SHP77 (cell line): ENCODE results near the gene SFRP5.

Experiments
- DNase-seq, 2 experiments: peaks; one replicate each; lab custom pipeline; 2025; lab: John Stamatoyannopoulos, UW

SFRP5 gene

DNA sequence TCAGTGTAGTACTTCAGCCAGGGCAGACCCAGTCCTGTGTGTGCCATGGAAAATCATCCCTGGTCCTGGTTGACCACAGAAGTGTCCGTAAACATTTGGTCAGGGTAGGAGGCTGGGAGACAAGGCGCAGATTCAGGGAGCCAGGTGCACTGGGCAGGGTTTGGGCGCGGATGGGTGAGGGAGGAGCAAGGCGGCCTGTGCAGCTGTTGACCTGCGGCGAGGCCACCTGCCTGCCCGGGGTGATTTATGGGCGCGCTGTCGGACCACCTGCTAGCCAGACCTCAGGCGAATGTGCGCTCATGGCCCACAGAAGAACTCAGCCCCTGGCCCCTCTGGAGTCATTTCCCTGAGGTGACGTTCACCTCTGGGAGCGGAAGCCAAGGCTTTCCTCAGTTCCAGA is 6.6 kb downstream of the SFRP5 start:
- peak; percentile 77 to 82 for DNase-seq

DNA sequence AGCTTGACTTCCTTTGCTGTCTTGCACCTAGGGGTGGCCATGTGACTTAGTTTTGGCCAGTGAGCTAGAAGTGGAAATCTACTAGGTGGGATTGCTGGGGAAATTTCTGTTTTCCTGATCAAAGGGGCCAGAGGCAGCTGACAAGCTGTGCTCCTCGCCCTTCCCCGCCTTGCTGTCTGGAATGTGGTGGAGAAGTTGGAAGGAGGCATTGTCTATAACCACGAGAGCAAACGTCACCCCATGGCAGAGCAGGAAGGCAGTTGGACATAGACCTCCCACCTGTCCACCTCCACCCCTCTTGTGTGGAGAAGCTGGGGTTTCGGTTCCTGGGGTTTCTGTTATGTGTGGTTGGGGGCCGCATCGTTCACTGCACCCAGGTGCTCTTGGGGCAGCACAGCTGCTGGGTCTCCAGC is 7.3 kb downstream of the SFRP5 start:
- DNase-seq, result peak in 1 of 2 experiments; percentile 19

DNA sequence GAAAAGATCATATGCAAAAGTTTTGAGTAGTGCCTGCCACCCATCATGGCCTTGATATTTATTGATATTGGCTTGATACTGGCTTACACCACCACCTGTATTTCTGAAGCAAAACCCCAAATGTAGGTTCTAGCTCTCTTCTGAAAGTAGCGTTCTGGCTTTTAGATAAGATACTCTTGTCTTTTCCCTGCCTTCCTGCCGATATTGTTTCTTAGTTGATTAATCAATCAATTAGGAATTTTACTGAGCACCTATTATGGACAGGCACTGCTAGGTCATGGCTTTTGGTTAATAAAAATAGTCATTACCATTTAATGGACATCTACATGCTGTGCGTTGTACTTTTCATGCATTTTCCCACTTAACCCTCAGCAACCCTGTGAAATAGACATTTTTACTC is 7.9 kb downstream of the SFRP5 start:
- no peak for DNase-seq

DNA sequence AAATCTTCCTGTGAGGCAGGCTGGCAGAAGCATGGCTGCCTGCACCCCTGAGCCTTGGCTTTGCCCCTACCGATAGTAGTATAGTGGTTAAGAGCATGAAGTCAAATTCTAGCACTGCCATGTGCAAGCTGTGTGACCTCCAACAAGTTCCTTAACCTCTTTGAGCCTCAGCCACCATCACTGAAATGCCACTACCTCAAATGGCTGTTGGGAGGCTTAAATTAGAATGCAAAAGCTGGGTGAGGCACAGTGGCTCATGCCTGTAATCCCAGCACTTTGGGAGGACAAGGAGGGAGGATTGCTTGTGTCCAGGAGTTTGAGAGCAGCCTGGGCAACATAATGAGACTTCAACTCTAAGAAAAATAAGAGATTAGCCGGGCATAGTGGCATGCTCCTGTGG is 8.4 kb downstream of the SFRP5 start:
- no peak for DNase-seq

DNA sequence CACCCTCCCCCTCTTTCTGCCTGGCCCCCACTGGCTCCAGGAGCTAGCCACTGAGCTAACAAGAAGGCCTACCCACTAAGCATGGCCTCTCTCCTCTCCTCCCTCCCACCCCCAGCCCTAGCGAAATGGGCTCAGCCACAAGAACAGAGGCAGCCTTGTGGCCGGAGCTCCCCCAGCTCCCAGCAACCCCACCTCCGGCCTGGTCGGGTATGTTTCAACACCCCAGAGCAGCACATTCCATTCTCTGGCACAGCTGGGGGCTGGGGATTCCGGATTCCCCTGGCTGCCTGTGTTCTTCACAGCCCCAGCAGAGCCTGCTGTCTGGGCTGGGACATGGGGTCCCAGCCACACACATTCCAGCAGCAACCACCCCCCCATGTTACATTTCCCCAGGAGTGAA is 9.0 kb downstream of the SFRP5 start:
- DNase-seq, result no peak

DNA sequence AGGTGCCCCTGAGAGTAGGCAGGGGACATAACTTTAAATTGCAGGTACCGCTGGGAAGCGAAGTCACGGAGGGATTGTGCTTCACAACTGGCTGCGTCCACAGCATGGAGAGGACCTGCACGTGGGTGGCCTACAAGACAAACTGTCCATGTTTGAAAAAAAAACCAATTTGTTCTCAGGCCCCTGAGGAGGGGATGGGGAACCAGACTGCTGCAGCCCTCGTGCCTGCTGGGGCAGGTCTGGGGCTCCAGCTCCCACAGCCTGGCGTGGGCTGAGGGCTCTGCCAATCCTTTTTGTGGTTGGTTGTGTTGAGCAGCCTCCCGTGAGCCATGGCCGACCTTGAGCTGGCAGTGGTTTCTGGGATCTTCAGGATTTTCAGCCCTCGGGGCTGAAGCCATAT is 9.7 kb downstream of the SFRP5 start:
- DNase-seq, result no peak

DNA sequence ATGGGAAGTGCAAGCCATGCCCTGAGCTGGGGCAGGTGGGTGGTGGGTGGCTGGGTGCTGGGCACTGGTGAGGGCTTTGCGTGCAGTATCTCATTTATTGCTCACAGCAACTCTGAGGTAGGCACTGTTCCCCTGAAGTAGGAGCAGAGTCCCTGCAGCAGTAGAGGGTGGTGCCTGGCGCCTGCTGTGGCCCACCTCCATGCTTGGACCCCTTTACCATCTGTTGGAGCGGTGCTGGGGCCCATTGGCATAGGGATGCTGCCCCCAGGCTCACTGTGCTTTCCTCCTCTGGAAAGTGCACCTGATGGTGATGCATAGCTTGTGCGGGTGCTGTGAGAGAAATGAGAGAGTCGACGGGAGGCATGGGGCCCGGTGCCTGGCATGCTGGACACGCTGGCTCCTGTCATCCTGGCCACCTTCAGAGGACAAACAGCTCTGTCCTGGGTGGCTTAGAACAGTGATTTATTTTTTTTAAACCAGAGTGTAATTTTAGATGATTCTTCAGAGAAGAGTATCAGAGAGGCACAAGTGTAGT is 10.4 kb downstream of the SFRP5 start:
- DNase-seq, result no peak

DNA sequence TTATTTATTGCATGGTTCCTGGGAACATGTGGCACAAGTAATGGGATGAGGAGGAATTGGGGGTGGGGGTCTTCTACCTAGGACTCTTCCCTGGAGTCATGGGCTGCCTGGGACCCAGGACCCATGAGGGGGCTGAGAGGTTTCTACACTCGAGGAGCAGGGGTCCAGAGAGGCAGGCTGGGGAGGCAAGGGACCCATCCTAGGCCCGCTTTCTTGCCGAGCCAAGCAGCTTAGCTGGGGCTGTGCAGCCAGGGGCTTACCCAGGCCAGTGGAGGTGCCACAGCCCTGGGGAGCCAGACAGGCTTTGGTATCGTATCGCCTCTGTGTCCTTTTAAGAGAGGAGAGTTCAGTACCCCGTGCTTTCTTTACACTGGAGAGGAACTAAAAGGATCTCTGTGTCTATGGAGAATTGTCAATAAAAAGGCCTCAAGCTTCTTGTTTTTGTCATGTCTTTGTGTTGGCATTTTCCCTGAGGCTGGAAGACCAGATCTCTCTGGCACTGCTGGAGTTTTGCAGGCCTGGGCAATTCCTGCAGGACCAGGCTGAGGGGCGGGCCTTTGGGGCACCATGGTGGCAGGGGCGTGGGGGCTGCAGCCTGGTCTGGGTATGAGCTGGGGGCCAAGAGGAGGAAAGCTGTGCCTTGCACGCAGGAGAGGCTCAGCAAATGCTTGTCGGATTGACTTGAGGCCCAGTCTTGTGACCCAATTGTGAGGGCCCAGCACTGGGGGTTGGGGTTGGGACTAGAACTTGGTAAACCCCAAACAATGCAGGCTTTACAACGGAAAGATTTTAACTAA is 11.1 kb downstream of the SFRP5 start:
- DNase-seq, result no peak

DNA sequence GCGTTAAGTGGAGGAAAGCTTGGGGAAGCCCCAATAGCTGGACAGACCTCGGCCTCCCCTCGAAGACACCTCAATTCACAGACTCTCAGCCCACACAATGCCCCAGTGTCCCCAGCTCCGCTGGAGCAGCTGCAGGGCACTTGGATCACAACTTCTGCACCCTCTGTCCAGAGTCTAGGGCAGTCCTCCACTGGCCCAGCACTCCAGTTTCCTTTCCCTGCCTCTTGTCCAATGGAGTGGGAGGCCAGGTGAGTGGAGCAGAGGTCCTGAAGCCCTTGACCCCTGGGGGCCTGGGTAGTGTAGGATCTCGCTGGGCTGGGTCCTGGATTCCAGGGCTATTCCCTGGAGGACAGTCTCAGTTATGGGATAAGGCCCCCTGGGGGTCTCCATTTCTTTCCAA is 11.9 kb downstream of the SFRP5 start:
- DNase-seq, result no peak

DNA sequence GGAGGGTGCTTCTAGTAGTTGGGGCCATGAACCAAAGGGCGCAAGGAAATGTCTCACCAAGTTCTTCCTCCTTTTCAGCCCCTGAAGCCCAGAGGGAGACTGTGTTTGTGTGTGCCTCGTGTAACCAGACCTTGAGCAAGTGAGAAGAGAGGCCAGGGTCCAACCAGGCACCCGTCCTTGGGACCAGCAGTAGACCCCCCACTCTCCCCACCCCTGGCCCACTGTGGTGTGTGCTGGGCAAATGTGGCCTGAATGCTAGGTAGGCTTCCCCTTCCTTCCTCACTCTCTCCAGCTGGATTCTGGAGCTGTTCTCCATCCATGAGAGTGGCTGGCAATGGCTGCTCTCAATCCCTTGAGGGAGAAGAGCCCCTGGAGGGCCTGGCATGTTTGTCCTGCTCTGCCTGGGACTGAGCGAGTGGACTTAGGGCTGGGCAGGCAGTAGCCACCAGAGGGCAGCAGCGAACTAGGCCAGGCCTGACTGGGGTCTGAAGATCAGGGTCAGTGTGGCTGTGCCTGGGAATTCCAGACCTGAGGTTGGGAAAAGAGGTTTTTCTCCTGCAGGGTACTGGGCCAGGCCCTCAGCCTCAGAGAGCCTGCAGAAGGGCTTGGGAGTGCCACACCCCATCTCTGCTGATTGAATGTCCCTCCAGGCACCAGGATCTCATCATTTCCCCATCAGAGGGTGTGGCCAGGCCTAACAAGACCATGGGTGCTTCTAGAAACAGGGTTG is 12.5 kb downstream of the SFRP5 start:
- peak; percentile 51 to 66 for DNase-seq

DNA sequence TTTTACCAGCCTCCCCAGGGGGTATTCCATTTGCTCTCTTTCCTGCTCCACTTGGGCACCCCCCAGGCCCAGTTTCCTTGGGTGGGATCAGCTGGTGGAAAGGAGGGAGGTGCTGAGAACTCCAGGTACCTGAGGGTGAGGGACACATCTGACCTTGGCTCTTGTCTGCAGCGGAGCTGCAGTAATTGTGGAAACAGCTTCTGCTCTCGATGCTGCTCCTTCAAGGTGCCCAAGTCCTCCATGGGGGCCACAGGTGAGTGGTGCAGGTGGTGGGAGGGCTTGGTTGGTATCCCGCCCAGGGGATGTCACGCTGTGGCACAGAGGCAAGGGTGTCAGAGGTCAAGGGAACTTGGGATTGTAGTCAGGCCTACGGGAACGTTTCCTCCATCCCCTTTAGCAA is 14.3 kb downstream of the SFRP5 start:
- DNase-seq, result no peak

DNA sequence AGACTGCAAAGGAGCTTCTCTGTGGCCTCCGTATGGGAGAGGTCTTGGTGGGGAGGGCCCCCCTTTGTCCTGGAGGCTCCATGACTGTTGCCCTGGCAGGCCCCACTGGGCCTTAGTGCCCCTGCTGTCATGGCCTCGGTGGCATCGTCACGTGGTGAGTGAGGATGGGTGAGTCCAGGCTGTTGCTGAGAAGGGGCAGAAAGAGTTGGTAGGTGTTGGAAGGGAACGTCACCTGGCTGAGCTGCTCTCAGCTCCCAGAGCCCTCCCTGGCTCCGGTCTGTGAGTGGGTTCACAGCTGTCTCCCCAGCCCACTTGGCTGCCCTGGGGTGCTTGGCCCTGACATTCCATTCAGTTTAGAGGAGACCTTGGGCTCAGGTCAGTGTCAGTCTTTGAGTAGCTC is 16.1 kb downstream of the SFRP5 start:
- DNase-seq, result no peak

DNA sequence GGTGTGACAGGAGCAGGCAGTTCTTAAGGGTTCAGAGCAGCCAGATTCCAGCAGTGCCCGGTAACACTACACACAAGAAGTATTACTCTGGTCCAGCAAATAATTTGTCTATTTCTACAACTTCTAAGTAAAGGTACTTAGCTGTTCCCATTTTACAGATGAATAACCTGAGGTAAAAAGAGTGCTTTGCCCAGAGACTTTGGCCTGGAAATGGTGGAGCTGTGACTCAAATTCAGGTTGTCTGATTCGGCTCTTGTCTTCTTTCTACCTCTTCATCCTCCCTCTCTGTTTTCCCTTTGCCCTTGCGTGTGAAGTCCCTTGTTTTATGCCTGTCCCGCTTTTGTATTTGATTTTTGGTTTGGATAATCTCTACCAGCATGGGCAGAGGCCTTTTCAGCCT is 17.1 kb downstream of the SFRP5 start:
- no peak for DNase-seq

DNA sequence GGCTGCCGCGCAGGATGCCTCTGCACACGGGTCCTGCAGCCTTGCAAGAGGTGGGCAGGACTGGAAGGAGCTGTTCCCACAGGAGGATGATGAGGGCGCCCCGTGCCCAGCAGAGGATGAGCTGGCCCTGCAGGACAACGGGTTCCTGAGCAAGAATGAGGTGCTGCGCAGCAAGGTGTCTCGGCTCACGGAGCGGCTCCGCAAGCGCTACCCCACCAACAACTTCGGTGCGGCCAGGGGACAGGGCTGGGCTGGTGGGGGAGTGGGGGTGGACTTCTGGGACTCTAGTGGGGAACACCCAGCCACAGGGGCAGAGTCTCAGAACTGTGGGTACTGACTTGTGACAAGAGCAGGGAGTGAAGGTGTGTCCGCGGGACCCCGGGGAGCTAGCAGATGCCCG is 18.8 kb downstream of the SFRP5 start:
- DNase-seq, result no peak

DNA sequence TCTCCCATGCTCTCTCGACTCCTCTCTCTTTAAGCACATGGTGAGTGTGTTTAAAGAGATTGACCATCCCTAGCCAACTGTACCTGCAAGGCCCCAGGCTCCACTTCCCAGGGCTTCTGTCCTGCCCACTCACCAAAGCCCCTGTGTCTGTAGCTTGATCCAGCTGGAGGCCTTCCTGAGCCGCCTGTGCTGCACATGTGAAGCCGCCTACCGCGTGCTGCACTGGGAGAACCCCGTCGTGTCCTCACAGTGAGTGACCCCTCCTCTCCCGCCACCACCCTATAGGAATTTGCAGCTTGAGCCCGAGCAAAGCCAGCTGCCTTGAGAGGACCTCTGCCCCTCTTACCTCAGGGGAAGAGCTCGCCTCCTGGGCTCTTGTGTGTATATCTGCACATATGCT is 23.7 kb downstream of the SFRP5 start:
- DNase-seq, result no peak

DNA sequence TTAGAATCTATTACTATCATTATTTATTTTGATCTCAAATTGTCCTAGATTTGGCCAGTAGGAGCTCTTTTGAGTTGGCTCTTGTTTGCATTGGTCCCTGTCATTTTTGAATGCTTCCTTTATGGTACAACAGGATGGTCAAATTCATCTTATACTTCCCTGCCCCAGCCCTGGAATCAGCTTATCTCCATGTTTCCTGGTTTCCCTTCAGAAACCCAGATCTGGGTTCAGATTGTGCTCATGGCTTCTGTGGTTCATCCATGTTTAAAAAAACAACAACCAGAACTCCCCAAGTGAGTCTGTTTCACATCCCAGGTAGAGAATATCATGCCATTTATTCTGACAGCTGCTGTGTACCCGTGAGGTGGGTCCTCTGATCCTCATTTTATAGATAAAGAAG is 24.2 kb downstream of the SFRP5 start:
- DNase-seq, result no peak

DNA sequence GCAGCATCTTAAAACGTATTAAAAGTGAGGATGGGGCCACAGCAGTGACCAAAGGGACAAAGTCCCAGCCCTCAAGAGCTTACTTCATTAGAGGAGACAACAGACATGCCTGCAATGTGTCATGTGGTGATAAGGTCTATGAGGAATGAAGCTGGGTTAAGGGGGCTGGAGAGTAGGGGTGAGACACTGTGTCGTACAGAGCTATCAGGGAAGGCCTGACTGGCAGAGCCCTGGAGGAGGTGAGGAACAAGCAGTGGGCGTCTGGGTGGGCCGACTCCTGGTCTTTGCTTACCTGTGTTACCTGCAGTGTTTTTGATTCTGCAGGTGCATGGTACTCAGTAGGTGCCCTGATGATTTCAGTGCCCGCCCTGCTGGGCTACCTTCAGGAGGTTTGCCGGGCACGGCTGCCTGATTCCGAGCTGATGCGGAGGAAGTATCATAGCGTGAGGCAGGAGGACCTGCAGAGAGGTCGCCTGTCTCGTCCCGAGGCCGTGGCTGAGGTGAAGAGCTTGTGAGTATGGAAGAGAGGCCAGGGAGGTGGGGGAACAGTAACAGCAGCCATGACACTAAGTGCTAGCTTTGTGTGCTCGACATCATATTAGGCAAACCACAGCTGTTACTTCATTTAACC is 27.3 kb downstream of the SFRP5 start:
- no peak for DNase-seq

DNA sequence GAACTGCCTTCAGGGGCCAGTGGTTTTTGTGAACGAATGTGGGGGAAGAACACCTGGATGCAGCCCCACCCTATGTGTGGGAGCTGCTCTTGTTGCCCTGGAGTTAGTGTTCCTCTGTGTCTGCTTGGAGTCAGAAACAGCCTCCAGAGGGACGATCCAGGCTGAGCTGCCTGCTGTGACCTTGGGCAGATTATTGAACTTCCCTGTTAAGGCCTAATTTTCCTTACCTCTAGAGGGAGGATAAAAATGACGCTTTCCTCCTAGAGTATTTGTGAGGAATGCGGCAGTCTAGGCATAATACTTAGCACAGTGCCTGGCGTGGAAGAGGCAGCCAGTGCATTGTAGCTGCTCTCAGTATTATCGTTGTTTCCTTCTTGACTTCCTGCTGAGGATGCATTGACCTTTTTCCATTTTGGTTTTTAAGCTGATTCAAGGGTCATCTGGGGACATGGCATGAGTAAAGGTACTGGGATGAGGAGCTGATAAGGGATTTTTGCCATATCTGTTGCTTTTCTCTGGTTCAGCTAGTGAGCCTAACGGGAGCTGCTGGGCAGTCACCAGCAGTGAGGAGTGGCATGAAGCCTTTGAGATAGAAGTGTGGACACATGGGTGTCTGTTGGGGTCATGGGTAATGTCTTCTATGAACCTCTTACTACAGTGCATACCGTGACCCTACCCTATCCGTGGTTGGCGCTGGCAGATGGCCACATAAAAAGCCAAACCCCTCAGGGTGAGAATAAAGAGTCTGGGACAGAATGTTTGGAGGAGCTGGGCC is 28.4 kb downstream of the SFRP5 start:
- no peak for DNase-seq

DNA sequence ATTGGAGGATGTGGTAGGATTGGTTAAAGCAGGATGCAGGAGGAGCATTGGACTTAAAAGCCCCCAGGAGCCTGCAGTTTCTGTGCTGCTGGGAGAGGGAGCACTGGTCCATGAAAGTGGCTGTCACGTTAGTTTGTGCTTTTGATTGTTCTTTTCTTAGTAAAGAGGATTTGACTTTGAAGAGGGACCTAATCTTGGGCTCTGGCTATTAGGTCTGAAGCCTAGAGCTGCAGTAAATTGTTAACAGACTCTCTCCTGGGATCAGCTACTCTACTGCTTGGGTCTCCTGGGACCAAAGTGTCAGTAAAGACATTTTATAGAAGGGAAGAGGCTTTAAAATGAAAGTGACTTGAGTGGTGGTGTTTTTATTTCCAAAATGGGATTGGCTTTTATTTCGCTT is 31.2 kb downstream of the SFRP5 start:
- DNase-seq, result no peak

DNA sequence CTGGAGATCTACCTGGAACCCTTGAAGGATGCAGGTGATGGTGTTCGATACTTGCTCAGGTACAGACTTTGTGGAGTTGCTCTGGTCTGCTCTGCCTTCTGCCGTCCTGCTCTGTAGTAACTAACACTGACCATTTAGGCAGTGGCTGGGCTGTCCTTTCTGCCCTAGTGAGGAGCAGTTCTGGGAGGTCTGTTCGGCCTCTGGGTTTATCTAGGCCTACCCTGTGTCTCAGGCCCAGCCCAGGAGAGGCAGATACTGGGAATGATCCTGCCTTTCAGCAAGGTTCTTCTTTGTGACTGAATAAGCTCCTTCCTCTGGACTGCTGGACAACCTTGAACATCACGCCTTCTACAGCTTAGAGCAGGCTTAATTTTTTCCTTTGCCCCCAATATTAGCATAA is 33.2 kb downstream of the SFRP5 start:
- no peak for DNase-seq

DNA sequence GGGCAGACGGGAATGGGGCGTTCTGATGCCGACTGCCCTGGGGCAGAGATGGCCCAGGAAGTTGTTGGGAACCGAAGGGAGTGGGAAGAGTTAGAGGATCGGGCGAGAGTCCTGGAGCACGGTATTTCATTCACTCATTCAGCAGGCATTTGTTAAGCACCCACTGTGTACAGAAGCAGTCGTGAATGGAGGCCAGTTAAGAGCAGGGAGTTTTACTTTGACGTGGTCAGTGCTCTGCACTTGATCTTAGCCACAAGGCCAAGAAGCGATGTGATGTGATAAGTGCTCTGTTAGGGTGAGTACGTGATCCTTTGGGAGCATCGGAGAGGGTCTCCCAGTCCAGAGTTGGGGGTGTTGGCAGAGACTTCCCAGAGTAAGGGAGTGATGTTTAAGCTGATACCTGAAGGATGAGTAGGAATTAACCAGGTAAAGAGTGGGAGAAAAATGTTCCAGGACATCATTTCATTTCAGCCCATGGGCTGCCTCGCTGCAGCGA is 34.0 kb downstream of the SFRP5 start:
- no peak for DNase-seq
